GM19438 (cell line): ENCODE results near the gene PPIF.
A peak's percentile ranks its signal among the peaks of the same experiment; 100 is the strongest.
"Not testable (repeated sequence)": the region's sequence is repeated elsewhere in the genome, so short reads cannot be mapped to it uniquely, and the experiment has no call there.

ENCODE experiments used
- ATAC-seq: cut with Tn5 transposase; IDR thresholded peaks from one replicate; pipeline ENCODE4 v1.9.1; 2021; ENCODE audit warnings: low read depth; ENCODE audit not compliant: unreplicated experiment

Gene PPIF

DNA sequence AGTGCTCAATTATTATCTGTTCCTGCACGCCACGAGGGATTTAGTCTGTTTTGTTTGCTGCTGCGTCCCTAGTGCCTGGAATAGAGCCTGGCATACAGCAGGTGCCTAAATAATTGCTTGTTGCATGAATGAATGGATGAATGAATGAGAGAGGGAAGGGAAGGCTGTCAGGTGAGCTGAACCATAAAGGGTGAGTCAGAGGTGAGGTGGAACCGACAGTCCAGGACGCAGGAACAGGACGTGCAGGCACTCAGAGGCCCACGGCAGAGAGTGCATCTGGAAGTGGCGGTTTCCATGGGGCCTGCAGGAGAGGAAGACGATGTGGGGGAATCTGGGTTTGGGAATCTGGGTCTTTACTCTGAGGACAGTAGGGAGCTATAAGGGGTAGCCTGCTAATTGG lies 17.7 kb upstream of the PPIF start:
- no peak for ATAC-seq

GRCh38 chr10:79331226-79331625 lies 16.0 kb upstream of the PPIF start:
- no peak for ATAC-seq

DNA sequence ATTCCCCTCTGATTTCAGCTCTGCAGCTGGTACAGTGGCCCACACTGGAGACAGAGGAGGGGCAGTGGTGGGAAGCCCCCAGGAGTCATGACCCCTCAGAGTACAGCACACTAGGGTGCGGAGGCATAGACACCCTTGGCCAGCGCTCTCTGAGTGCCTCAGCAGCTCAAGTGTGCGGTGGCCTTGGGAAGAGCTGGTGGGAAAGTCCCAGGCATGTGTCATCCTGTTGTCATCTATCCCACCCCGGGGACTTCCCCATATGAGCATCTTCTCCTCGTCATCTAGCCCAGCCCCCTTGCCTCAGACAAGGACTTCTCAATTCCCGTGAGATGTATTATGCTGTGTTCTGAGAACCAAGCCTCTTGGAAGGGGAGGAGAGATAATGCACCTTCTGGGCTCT lies 15.6 kb upstream of the PPIF start:
- ATAC-seq = peak; percentile 83

- not testable (repeated sequence) for ATAC-seq
Observed at GRCh38 chr10:79332610-79333315, 14.5 kb upstream of the PPIF start.

DNA sequence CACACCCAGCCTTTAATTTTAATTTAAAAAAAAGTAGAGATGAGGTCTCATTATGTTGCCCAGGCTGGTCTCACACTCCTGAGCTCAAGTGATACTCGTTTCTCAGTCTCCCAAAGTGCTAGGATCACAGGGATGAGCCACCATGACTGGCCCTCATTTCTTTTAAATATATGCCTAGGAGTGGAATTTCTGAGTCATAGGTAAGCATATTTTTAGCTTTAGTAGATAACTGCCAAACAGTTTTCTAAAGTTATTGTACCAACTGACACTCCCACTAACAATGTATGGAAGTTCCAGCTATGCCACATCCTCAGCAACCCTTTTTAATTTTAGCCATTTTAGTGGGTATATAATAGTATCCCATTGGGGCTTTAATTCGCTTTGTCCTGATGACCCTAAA lies 13.8 kb upstream of the PPIF start:
- ATAC-seq = no peak

DNA sequence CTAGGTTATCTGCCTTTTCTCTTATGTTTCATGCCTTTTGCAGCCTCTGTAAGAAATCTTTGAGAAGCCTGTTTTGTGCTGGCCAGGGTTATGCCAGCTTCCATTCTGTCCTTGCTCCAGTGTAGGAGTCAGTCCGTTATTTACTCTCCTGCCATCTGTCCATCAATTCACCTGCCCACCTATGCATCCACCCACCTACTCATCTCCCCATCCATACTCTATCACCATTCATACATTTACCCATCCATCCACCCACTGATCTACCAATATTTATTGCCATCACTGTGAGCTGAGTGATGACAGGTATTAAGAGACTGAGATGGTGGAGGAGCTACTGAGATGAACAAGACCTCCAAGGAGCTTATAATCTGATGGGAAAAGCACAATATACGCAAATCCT lies 12.7 kb upstream of the PPIF start:
- ATAC-seq = no peak

- no peak for ATAC-seq
Observed at GRCh38 chr10:79335094-79335469, 12.2 kb upstream of the PPIF start.

DNA sequence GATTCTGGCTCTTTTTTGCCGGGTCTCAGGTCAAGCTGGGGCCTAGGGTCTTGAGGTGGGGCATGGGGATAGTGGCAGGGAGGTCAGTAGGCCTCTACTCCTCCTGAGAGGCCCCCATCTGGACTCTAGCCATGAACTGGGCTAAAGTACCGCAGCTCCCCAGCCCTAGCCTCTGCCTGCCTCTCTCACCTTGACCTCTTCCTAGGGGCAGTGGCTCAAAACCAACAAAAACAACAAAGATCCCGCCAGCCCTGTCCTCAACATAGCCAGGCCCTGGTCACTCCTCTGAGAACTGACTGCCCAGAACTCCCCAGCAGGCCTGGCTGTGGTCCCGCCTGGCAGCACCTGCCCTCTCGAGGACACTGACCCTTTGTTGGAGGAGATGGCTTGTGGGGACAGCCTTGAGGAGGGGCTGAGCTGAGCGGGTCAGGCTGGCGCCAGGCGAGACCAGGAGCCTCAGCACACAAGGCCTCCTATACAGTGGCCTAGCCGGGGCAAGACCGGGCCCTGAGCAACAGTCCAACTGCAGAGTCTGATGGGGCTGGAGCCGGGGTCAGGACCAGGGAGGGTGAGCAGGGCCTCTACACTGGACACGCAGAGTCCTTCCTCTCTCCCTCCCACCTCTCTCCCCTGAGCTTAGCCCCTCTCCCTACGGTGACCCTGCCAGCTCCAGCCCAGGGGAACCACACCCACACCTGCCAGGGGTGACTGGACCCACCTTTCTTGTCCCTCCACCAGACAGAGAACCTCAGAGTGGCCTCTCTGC lies 11.6 kb upstream of the PPIF start:
- no peak for ATAC-seq

GRCh38 chr10:79336276-79336675 lies 11.0 kb upstream of the PPIF start:
- ATAC-seq = no peak

DNA sequence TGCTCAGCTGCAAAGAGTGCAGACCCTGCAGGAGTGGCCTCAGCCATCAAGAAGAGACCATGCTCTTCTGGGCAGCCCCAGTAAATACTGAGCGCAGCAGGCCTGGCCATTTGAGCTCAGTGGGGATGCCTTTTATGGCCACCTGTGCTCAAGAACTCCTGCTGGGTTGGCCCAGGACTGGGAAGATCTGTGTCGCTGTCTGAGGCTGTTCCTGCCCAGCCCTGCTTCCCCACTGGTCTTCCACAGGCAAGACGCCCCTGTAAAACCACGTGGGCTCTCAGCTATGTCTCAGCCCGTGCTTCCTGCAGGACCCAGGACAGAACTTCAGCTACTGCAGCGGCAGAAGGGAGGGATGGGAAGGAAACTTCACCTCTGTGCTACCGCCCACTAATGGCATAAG lies 10.5 kb upstream of the PPIF start:
- ATAC-seq = no peak

DNA sequence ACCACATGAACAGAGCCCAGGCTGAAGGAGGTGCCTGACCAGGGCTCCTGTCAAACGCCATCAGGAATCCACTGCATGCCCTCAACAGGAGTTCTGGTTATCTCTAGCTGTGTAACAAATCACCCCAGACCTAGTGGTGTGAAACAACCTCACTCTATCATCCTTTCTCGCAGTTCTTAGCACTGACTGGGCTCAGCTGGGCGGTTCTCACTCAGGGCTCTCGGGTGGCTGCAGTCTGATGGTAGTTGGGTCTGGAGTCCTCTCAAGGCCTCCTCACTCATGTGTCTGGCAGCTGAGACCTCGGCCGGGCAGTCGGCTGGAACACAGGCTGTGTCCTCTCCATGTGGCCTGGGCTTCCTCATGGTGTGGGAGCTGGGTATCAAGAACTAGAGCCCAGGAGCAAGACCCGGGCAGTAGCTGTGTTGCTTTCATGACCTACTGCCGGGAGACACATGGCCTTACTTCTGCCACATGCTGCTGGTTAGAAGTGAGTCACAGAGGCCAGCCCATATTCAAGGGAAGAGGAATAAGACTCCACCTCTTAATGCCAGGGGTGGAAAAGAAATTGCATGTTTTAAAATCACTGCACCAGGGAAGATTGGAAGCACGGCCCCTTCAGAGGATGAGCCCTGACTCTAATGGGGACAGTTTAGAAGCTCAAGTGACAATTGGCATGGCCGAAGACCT lies 9.3 kb upstream of the PPIF start:
- ATAC-seq = not testable (repeated sequence)

GRCh38 chr10:79339266-79339665 lies 8.0 kb upstream of the PPIF start:
- ATAC-seq = no peak

GRCh38 chr10:79340646-79341244 lies 6.5 kb upstream of the PPIF start:
- no peak for ATAC-seq

- no peak for ATAC-seq
Observed at GRCh38 chr10:79342295-79342761, 4.9 kb upstream of the PPIF start.

GRCh38 chr10:79342811-79343561 lies 4.3 kb upstream of the PPIF start:
- ATAC-seq = no peak

DNA sequence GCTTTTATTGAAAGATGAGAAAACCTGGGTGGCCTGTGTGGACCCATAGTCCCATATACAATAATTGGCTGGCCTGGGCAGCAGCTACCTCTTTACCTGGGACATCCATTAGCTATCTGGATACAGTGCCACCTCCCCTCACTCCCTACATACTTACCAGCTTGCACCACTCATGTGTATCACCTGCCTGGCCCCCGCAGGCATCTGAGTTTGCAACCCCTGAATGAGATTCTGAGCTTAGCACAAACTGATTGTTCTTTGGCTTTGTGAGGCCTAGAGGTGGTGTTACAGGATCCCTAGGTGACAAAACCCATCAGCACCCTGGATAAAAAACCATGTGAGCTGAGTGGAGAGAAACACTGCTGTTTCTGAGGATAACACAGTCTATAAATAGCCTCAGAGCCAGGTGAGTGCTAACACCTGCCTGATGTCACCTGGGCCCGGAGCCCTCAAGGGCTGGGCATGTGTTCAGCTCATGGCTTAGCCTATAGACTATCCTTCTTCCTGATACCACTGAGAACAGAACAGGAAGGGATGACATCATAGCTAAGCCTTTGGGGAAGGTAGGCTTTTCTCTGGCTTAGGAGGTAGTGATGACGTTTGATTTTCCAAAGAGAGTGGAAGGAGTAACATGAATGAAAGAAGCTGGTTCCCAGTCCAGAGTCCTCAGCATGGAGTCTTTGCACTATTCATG lies 2.6 kb upstream of the PPIF start:
- no peak for ATAC-seq

- ATAC-seq = no peak
Observed at GRCh38 chr10:79345241-79346011, 1.8 kb upstream of the PPIF start.

GRCh38 chr10:79346012-79346340 lies 1.3 kb upstream of the PPIF start:
- no peak for ATAC-seq
